ENCODE measurements around the gene SFT2D2.

Gene SFT2D2

DNA sequence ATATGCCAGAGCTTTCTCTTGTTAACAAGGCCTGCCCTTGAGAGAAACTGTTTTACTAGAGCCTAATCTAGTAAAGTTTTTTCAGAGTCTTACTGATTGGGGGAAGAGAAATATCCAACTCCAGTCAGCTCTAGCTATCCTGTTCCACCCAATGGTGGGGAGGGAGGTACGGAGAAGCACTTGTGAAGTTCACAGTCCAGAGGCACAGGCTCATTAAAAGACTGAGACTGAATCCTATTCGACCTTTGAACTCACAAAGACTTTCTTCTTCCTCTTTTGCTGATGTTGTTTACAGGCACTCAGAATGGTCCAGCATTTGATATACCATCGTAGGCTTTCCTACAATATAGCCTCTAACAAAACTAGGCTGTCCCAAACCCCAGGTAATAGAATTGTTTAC is 15.5 kb upstream of the SFT2D2 start:
- TF ChIP-seq, protein P1, sequence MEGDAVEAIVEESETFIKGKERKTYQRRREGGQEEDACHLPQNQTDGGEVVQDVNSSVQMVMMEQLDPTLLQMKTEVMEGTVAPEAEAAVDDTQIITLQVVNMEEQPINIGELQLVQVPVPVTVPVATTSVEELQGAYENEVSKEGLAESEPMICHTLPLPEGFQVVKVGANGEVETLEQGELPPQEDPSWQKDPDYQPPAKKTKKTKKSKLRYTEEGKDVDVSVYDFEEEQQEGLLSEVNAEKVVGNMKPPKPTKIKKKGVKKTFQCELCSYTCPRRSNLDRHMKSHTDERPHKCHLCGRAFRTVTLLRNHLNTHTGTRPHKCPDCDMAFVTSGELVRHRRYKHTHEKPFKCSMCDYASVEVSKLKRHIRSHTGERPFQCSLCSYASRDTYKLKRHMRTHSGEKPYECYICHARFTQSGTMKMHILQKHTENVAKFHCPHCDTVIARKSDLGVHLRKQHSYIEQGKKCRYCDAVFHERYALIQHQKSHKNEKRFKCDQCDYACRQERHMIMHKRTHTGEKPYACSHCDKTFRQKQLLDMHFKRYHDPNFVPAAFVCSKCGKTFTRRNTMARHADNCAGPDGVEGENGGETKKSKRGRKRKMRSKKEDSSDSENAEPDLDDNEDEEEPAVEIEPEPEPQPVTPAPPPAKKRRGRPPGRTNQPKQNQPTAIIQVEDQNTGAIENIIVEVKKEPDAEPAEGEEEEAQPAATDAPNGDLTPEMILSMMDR (IDR thresholded peaks at IDR 0.05; ENCODE audit: control insufficient read depth, extremely low read depth, insufficient read depth): no peak
- H3K4me3 ChIP-seq (ENCODE audit: low read depth, low read length): no peak overlapping the region
- no peak for DNase-seq (ENCODE audit: low read depth)

DNA sequence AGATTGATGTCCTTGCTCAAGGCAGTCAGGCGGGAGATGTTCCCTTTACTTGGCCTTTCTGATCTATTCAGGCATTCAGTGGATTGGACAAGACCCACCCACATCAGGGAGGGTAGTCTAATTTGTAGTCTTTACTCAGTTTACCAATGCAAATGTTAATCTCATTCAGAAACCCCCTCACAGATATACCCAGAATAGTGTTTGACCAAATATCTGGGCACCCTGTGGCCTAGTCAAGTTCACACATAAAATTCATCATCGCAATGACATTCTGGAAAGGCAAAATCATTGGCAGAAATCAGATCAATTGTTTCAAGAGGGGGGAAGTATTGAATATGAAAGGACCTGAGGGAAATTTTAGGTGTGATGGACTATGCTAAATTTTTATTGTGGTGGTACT is 12.5 kb upstream of the SFT2D2 start:
- H3K4me3 ChIP-seq (ENCODE audit: low read depth, low read length): no peak overlapping the region
- TF ChIP-seq, protein P1 (IDR thresholded peaks at IDR 0.05; ENCODE audit: control insufficient read depth, extremely low read depth, insufficient read depth): no peak
- DNase-seq (ENCODE audit: low read depth): no peak

DNA sequence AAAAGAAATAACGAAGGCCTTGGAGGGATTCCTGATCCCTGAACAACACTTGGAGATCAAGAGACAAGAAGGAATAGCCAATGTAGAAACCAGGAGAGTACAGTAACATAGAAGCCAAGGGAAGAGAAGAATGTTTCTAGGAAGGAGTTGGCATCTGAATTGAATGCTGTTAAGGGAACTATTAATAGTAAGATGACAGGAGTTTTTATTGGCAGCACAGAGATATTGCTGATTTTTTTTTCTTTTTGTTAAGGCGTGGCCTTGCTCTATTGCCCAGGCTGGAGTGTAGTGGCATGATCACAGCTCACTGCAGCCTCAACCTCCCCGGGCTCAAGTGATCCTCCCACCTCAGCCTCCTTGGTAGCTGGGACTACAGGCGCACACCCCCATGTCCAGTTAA is 9.6 kb upstream of the SFT2D2 start:
- DNase-seq (ENCODE audit: low read depth): peak; percentile 6

DNA sequence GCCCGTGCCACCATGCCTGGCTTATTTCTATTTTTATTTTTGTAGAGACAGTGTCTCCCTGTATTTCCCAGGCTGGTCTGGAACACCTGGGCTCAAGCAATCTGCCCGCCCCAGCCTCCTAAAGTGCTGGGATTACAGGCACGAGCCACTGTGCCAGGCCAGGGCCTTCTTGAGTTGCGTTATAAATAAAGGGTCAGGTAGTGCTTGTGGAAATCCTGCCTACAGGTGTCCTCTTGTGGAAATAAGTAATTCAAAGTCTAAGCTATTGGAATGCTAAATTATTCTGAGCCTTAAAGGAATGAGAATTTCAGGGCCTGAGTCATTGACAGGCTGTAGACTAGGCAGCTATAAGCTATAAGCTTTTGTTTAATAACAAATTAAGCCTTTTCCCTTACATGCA is 8.1 kb upstream of the SFT2D2 start:
- TF ChIP-seq, protein P1 (IDR thresholded peaks at IDR 0.05; ENCODE audit: control insufficient read depth, extremely low read depth, insufficient read depth): no peak
- DNase-seq (ENCODE audit: low read depth): no peak
- H3K4me3 ChIP-seq (ENCODE audit: low read depth, low read length): no peak overlapping the region

More for the DNA sequence above, 9.6 kb upstream of the SFT2D2 start:
- TF ChIP-seq, protein P1 (IDR thresholded peaks at IDR 0.05; ENCODE audit: control insufficient read depth, extremely low read depth, insufficient read depth): no peak
- no peak overlapping the region for H3K4me3 ChIP-seq (ENCODE audit: low read depth, low read length)

DNA sequence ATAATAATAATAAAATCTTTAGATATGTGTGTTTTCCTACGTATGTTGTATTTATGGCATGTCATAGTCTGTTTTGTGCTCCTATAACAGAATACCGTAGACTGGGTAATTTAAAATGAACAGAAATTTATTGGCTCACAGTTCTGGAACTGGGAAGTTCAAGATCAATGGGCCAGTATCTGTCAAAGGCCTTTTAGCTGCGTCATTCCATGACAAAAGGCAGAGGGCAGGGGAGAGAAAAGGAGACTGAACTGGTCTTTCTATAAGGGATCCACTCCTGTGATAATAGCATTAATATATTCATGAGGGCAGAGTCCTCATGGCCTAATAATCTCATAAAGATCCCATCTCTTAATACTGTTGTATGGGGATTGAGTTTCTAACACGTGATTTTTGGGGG is 7.1 kb upstream of the SFT2D2 start:
- H3K4me3 ChIP-seq (ENCODE audit: low read depth, low read length): no peak overlapping the region
- no peak for DNase-seq (ENCODE audit: low read depth)
- TF ChIP-seq, protein P1 (IDR thresholded peaks at IDR 0.05; ENCODE audit: control insufficient read depth, extremely low read depth, insufficient read depth): no peak

DNA sequence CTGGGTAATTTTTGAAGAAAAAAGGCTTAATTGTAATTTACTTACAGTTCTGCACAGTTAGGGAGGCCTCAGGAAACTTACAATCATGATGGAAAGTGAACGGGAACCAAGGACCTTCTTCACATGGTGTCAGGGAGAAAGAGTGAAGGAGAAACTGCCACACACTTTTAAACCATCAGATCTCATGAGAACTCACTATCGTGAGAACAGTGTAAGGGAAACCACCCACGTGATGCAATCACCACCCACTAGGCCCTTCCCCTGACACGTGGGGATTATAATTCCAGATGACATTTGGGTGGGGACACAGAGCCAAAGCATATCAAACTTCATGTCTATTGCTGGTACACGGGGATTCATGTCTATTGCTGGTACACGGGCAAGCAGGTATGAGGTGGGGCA is 5.3 kb upstream of the SFT2D2 start:
- TF ChIP-seq, protein P1 (IDR thresholded peaks at IDR 0.05; ENCODE audit: control insufficient read depth, extremely low read depth, insufficient read depth): no peak
- no peak overlapping the region for H3K4me3 ChIP-seq (ENCODE audit: low read depth, low read length)
- no peak for DNase-seq (ENCODE audit: low read depth)

DNA sequence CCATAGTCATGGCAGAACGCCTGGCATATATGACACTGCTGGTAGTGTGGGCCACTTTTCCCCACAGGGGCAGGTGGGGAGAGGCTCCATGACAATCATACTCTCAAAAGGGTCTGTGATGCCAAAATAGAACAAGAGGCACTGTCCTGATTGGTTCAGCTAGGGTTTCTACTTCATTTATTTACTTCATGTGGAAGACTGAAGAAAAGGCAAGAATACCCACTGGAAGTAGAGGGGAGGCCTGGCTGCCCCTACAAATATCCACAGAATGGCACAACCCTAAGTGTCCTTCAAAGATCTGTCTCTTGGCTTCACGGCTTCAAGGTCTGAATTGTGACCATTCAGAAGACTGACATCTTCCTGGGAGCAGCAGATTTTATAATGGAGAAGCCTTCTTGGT is 4.5 kb upstream of the SFT2D2 start:
- DNase-seq (ENCODE audit: low read depth): no peak
- no peak overlapping the region for H3K4me3 ChIP-seq (ENCODE audit: low read depth, low read length)
- TF ChIP-seq, protein P1 (IDR thresholded peaks at IDR 0.05; ENCODE audit: control insufficient read depth, extremely low read depth, insufficient read depth): no peak
